Measurements from ENCODE around the gene ACTN2.
"Not testable (repeated sequence)": the region's sequence is repeated elsewhere in the genome, so short reads cannot be mapped to it uniquely, and the experiment has no call there.

Gene ACTN2

DNA sequence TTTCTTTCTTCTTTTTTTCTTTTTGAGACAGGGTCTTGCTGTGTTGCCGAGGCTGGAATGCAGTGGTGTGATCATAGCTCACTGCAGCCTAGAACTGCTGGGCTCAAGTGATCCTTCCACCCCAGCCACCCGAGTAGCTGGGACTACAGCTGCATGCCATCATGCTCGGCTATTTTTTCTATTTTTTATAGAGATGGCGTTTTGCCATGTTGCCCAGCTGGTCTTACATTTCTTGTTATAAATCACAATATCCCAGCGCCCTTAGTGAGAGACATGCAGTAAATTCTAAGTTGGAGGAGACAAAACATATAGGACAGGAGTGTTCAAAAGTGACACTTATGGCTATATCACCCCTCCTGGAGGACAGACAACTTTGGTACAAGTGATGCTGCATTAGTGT is 31.3 kb upstream of the ACTN2 start:
- no peak overlapping the region for H3K4me3 ChIP-seq (ENCODE audit: control insufficient read depth, low read depth, low read length)
- DNase-seq (ENCODE audit: low read depth) = no peak
- TF ChIP-seq, protein P1, sequence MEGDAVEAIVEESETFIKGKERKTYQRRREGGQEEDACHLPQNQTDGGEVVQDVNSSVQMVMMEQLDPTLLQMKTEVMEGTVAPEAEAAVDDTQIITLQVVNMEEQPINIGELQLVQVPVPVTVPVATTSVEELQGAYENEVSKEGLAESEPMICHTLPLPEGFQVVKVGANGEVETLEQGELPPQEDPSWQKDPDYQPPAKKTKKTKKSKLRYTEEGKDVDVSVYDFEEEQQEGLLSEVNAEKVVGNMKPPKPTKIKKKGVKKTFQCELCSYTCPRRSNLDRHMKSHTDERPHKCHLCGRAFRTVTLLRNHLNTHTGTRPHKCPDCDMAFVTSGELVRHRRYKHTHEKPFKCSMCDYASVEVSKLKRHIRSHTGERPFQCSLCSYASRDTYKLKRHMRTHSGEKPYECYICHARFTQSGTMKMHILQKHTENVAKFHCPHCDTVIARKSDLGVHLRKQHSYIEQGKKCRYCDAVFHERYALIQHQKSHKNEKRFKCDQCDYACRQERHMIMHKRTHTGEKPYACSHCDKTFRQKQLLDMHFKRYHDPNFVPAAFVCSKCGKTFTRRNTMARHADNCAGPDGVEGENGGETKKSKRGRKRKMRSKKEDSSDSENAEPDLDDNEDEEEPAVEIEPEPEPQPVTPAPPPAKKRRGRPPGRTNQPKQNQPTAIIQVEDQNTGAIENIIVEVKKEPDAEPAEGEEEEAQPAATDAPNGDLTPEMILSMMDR (IDR thresholded peaks at IDR 0.05; ENCODE audit: control insufficient read depth, insufficient read depth, low read depth, low read length, missing control alignments) = no peak

GRCh38 chr1:236657398-236657797 is 28.9 kb upstream of the ACTN2 start:
- no peak overlapping the region for H3K4me3 ChIP-seq (ENCODE audit: control insufficient read depth, low read depth, low read length)
- TF ChIP-seq, protein P1 (IDR thresholded peaks at IDR 0.05; ENCODE audit: control insufficient read depth, insufficient read depth, low read depth, low read length, missing control alignments) = no peak
- no peak for DNase-seq (ENCODE audit: low read depth)

DNA sequence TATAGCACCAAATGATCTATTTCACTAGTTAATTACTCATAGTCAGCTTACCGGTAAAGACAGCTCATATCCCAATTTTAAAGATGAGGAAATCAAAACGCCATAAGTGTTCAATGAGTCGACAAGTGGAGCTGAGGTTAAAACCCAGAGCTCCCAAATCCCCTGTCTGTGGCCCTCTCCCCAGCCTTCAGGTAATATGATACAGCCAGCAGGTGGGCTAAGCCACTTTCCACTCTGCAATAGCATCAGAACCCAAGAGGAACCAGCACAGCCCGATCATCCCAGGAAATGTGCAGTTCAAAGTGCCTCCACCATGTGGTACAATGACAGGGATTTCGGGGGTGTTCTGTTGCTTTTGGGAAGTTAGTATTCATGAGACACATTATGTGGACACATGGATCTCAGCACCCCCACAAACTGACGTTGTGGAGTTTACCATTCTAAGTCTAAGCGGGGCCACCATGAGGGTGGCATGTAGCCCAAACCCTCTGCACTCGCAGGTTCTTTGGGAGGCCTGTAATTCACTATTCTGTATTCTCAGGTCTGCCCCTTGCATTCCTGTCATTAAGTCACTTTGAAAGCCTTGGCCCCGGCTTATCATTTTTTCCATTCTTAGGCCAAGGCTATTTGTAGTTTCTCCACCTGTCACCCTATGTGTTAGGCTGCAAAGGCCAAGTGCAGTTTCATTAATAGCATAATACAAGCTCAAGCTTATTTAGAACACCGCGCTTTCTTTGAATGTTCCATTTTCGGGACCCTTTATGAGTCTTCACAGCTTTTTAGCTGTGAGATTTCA is 26.3 kb upstream of the ACTN2 start:
- TF ChIP-seq, protein P1 (IDR thresholded peaks at IDR 0.05; ENCODE audit: control insufficient read depth, insufficient read depth, low read depth, low read length, missing control alignments) = no peak
- H3K4me3 ChIP-seq (ENCODE audit: control insufficient read depth, low read depth, low read length) = no peak overlapping the region
- no peak for DNase-seq (ENCODE audit: low read depth)

GRCh38 chr1:236663934-236664333 is 22.4 kb upstream of the ACTN2 start:
- H3K4me3 ChIP-seq (ENCODE audit: control insufficient read depth, low read depth, low read length) = no peak overlapping the region
- TF ChIP-seq, protein P1 (IDR thresholded peaks at IDR 0.05; ENCODE audit: control insufficient read depth, insufficient read depth, low read depth, low read length, missing control alignments) = no peak
- DNase-seq (ENCODE audit: low read depth) = no peak

DNA sequence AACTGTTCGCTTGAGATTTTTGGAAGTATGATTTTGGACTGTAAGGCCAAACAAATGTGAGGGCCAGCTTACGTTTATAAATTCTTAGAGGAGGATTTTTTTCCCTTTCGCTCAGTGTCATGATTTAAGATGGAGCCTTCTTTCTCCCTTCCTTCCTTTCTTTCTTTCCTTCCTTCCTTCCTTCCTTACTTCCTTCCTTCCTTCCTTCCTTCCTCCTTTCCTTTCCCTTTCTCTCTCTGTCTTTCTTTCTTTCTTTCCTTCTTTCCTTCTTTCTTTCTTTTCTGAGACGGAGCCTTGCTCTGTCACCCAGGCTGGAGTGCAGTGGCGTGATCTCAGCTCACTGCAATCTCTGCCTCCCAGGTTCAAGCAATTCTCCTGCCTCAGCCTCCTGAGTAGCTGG is 17.4 kb upstream of the ACTN2 start:
- not testable (repeated sequence) for DNase-seq (ENCODE audit: low read depth); H3K4me3 ChIP-seq (ENCODE audit: control insufficient read depth, low read depth, low read length)

GRCh38 chr1:236670060-236670459 is 16.2 kb upstream of the ACTN2 start:
- no peak for DNase-seq (ENCODE audit: low read depth)
- TF ChIP-seq, protein P1 (IDR thresholded peaks at IDR 0.05; ENCODE audit: control insufficient read depth, insufficient read depth, low read depth, low read length, missing control alignments) = no peak
- no peak overlapping the region for H3K4me3 ChIP-seq (ENCODE audit: control insufficient read depth, low read depth, low read length)

DNA sequence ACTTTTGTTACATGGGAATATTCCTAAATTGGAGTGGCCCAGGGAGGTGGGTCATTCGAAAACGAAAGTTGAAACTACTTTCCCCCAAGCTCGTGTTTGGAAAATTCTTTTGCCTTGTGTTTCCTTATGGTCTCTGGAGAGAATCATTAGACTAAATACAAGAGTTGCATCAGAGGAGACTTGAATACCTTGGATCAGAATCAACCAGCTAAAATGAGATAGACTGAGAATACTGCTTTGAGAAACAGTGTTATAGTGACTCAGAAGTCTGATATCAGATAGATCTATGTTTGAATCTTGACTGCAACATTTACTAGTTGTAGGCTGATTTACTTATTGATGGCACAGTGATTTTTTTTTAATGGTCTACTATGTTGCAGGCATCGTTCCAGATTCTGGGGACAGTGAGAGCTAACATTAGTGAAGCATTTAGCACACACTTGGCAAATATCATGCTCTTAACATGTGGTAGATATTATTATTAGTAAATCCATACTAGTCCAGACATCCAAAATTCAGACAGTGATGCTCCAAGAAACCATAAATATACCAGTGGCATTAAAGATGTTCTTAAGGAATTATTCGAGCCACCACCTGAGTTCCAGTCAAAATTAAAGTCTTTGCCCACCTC is 12.9 kb upstream of the ACTN2 start:
- no peak overlapping the region for H3K4me3 ChIP-seq (ENCODE audit: control insufficient read depth, low read depth, low read length)
- DNase-seq (ENCODE audit: low read depth) = no peak
- TF ChIP-seq, protein P1 (IDR thresholded peaks at IDR 0.05; ENCODE audit: control insufficient read depth, insufficient read depth, low read depth, low read length, missing control alignments) = no peak

All from AG09309 (cell line).